Measurements from ENCODE around the gene EPGN.

The EPGN gene

DNA sequence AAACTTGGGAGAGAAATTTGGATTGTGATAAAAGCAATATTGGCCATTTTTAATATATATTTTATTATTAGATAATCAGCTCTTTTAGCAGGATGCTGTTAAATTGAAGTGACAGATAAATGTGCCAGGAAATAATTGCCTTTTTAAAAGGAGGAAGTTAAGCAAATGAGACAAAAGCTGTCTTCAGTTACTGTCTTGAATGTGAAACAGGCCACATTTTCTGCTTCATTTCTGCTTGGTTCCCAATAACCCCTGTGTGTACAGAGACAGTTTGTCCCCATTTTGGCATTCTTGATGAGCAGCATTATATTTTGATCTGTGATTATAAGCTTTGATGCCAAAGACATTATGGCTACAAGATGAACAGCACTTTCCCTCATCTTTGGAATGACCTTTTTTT lies 953 bp downstream of the EPGN start:
- DNase-seq, result no peak

DNA sequence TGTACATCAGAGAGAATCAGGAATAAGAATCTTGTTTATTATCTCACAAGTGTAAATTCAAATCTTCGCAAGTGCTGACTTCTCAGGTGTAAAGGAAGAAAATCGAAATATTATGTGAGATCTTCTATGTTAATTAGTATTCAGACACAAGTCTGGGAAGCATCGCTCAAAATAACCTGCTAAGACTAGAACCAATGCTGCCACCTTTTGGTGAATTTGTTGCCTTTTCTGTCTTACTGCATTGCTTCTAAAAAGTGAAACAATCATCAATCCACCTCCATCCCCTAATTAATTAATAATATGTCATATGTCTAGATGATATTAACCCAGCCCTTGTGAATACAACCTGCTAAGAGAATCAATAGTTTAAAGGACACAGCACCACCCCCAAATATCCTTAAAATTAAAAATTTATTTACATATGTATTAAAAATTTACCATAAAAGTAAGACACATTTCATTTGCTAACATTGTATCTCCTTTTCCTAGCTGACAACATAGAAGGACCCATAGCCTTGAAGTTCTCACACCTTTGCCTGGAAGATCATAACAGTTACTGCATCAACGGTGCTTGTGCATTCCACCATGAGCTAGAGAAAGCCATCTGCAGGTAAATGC lies 3.5 kb downstream of the EPGN start:
- peak in 9 of 51 donors; percentile 0 to 41 (median 2) for DNase-seq

DNA sequence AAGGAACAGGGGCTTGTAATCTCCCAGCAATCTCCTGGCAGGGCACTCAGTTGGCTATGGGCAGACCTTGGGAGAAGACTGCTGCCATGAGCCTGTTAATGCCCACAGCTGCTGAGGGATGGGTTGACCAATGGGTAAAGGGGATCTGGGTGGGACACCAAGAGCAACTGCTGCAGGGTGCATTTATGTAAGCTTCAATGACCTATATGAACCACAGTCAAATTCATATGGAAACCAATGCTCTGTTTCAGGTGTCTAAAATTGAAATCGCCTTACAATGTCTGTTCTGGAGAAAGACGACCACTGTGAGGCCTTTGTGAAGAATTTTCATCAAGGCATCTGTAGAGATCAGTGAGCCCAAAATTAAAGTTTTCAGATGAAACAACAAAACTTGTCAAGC lies 6.1 kb downstream of the EPGN start:
- no peak for DNase-seq

DNA sequence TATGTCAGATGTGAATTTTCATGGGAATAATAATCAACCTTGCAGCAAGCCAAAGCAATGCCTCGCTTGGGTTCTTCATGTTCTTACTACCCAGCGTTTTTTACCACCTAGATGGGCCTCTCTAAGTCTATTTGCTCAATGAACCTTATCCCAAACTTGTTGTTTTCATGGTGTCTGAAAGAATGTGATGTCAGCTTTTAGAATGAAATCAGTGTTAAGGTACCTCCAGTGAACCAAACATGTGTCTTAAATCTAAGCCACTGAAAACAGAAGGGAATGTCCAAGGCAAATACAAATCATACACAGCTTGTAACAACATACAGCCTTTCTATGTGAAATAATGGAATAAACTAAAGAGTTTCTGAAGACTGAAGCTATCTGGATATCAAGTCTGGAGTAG lies 6.7 kb downstream of the EPGN start:
- DNase-seq, result no peak

- no peak for DNase-seq
Measured at GRCh38 chr4:74315376-74315775, 7.1 kb downstream of the EPGN start.

- no peak for DNase-seq
Measured at GRCh38 chr4:74316397-74316796, 8.1 kb downstream of the EPGN start.

GRCh38 chr4:74317616-74318246 lies 9.5 kb downstream of the EPGN start:
- DNase-seq, result no peak

DNA sequence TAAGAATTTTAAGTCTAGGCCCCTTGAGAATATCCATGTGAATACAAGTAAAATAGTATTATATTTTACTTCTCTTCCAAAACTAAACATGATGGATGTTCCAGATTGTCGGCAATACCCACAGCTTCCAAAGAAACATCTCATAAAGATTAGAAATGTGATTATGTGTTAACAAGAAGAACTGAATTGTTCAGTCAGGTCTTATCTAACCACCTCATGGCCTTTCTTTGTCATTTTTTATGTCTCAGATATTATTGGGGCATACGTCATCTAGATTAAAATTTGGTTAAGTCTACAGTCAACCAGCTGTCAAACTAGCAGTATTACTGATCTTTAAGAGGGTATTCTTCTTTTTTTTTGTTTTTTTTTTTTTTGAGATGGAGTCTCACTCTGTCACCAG lies 10.0 kb downstream of the EPGN start:
- no peak for DNase-seq

DNA sequence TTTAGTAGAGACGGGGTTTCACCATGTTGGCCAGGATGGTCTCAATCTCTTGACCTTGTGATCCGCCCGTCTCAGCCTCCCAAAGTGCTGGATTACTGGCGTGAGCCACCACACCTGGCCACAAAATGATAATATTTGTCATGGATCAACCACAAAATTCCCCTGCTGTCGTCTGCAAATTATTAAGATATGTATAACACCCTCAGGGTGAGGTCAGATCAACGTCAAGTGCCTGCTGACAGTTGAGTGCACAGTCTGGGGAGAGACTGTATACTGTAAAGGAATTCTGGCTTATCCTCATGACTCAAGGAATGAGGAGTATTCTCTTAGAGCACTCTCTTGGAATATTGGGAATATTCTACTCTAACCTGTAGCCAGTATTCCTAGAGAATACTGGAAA lies 11.2 kb downstream of the EPGN start:
- no peak for DNase-seq

GRCh38 chr4:74320559-74321118 lies 12.4 kb downstream of the EPGN start:
- DNase-seq, result peak in 4 of 51 donors; percentile 0 to 36 (median 5)

GRCh38 chr4:74322301-74322700 lies 14.0 kb downstream of the EPGN start:
- DNase-seq, result no peak

GRCh38 chr4:74323663-74324062 lies 15.4 kb downstream of the EPGN start:
- DNase-seq, result no peak

DNA sequence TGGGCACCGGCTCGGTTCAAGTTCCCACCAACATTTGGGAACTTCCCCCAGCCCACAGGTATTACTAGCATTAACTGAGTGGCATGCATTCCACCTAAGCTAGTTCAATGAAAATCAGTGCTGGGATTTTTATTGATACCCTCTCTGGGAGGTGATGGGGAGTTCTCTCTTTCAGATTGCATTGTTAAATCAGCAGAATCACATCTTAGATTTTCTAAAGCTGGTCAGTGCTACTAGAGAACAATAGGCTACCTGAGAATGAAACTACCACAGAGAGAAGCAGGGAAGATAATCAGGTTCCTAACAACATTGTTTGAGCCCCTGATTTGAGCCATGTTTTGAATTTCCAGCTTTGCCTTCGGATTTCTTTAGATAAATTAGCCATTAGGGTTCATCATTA lies 16.0 kb downstream of the EPGN start:
- DNase-seq, result no peak

GRCh38 chr4:74325886-74326285 lies 17.6 kb downstream of the EPGN start:
- DNase-seq, result no peak

DNA sequence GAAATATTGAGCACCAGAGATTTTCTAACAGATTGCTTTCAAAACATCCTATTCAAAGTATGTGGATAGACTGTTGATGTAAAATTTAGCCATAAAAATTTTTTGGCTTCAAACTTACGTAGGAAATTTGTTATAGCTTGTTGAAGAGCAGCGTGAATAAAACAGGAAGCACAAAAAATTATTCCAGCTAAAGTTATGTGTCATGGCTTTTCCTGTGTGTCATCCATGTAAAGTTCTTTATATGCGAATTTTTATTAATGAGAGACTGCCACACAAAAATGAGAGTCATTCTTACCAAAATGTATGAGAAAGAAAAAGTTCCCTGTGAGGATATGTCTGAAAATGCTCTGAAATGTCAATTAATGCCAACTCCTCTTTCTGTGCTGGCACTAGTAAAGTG lies 19.5 kb downstream of the EPGN start:
- no peak for DNase-seq

- no peak for DNase-seq
Measured at GRCh38 chr4:74328501-74328900, 20.2 kb downstream of the EPGN start.

GRCh38 chr4:74329307-74329706 lies 21.0 kb downstream of the EPGN start:
- DNase-seq, result no peak

DNA sequence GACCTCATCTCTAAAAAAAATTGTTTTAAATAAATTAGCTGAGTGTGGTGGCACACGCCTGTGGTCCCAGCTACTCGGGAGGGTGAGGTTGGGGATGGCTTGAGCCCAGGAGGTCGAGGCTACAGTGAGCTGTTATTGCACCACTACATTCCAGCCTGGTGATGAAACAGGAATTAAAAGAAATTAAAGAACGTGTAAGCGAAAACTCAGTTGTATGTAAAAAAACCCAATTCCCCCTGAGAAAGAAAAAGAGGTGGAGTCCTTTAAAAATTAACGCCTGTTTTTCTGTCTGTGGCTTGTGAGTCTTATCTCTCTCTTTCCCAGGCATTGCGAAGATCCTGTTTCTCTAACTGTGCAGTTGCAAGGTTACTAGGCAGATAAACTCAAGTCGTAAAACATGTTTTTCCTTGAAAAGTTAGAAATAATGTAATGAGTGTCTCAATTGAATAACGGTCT lies 22.1 kb downstream of the EPGN start:
- no peak for DNase-seq

DNA sequence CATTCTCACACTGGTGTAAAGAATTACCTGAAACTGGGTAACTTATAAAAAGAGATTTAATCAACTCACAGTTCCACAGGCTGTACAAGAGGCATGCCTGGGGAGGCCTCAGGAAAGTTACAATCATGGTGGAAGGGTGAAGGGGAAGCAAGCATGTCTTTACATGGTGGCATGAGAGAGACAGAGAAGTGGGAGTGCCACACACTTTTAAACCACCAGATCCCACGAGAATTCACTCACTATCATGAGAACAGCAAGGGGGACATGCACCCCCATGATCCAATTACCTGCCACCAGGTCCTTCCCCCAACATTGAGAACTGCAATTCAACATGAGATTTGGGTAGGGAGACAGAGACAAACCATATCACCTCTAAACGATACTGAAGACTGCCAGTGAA lies 23.0 kb downstream of the EPGN start:
- no peak for DNase-seq

- no peak for DNase-seq
Measured at GRCh38 chr4:74331944-74332343, 23.7 kb downstream of the EPGN start.

DNA sequence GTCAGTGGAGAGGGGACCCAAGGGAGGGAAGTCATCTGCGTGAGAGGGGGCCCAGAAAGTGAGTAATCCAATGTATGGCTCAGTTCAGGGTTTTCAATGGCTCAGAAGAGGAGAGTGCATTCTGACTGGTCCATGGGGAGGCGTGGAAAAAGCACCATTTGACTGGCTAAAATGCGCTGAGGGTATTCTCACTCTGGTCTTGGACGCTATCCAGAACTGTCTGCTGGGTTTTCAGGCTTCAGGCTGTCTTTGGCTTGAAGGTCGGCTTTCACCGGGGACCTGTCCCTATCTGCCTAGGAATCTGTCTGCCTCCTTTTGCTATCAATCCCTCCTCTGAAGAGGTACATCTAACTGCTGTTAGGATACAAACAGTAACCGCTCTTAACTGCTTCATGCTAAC lies 26.4 kb downstream of the EPGN start:
- no peak for DNase-seq

- DNase-seq, result no peak
Measured at GRCh38 chr4:74335341-74336021, 27.2 kb downstream of the EPGN start.

Measured in hypothalamus (tissue), 51 donors.